LNCaP clone FGC (cell line): ENCODE data around the gene KRTAP3-2.

ENCODE experiments used
- DNase-seq: peaks from one replicate; pipeline ENCODE4 v3.0.0-alpha.2; 2011; ENCODE audit warnings: low read depth
- H3K4me3 ChIP-seq: 2 replicates; pipeline ENCODE4 v1.5.1; 2011; ENCODE audit warnings: mild to moderate bottlenecking, low read depth, low read length, control low read depth
- TF ChIP-seq, protein P1 (sequence below): IDR thresholded peaks from 2 replicates; pipeline ENCODE4 v1.5.1; 2012; ENCODE audit warnings: mild to moderate bottlenecking; ENCODE audit not compliant: control insufficient read depth, insufficient read depth; ENCODE audit errors: extremely low read depth

The KRTAP3-2 gene

DNA sequence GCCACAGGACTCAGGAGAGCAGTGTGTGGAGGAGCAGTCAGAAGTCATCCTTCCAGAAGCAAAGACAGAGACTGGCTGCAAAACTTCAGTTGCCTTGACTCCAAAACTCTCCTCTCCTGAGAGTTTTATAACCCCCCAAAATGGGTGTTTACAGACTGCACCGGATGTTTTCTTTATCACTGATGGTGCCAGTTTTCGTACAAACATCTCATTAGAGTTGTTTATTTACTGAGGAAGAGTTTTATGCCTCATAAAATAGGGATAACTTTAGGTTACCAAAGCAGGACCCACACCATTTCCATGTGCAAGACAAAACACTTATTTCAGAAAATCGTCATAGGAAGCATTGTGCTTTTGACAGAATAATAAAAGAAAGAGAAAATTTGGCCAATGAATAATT, 15.5 kb downstream of the KRTAP3-2 start, which contains the start of gene KRT40:
TSS of gene KRT40 (minus strand) at position 101 of the 400 bp plus-strand sequence. CDS start at position 48, 53 bp downstream.
- DNase-seq, result no peak
- H3K4me3 ChIP-seq, result no peak within 1 kb of the TSS
- TF ChIP-seq, protein P1, sequence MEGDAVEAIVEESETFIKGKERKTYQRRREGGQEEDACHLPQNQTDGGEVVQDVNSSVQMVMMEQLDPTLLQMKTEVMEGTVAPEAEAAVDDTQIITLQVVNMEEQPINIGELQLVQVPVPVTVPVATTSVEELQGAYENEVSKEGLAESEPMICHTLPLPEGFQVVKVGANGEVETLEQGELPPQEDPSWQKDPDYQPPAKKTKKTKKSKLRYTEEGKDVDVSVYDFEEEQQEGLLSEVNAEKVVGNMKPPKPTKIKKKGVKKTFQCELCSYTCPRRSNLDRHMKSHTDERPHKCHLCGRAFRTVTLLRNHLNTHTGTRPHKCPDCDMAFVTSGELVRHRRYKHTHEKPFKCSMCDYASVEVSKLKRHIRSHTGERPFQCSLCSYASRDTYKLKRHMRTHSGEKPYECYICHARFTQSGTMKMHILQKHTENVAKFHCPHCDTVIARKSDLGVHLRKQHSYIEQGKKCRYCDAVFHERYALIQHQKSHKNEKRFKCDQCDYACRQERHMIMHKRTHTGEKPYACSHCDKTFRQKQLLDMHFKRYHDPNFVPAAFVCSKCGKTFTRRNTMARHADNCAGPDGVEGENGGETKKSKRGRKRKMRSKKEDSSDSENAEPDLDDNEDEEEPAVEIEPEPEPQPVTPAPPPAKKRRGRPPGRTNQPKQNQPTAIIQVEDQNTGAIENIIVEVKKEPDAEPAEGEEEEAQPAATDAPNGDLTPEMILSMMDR, result no peak

DNA sequence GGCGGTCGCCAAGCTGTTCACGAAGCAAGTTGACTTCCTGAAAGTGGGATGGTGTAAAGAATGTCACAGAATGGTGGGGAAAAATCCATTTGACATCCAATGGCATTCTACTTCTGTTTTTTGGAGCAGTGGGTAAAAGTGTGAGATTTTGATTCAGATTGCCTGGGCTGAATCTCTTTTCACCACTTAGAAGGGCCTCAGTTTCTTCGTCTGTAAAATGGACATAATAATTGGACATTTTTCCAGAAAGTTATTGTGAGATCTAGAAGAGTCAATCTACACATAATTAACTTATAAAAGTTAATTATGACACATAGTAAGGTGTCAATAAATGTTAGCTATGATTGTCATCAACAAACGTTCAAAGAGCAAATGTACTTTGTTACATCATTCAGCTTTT, 18.6 kb downstream of the KRTAP3-2 start:
- H3K4me3 ChIP-seq, result no peak overlapping the region
- DNase-seq, result no peak
- TF ChIP-seq, protein P1, result no peak

DNA sequence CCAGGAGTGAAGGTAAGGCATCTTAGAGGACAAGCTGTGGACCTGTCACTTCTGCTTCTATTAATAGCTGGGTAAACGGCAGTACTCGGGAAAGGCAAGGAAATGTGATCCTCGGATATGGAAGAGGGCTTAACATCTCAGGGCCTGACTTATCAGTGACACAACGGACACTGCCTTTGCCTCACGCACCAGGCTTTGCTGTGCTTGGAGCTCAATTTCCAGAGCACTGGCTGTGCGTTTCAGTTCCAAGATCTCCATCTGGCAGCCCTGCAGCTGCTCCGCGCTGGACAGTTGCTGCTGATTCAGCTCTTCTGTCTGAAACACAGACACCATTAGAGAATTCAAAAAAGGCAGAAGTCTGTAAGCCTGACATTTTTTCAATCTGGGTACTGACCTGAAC, 19.1 kb downstream of the KRTAP3-2 start:
- no peak for DNase-seq
- H3K4me3 ChIP-seq, result no peak overlapping the region
- TF ChIP-seq, protein P1, result no peak

DNA sequence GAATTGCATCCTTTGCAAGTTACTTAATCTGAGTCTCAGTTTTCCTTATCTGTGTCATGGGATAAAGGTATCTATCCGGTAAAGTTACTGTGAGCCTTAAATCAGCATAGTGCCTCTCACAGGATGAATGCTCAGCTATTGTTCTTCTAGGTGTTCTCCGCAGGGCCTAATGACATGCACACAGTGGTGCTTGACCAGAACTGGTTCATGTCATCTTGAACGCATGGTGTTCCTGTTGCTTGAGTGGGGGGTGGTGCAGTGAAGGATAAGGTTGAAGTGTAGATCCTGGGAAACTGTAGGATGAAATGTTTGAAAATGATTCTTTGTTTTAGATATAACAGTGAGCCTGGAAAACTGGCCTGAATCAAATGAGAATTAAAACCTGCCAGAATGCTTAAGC, 19.6 kb downstream of the KRTAP3-2 start:
- TF ChIP-seq, protein P1, result no peak
- H3K4me3 ChIP-seq, result no peak overlapping the region
- DNase-seq, result no peak

DNA sequence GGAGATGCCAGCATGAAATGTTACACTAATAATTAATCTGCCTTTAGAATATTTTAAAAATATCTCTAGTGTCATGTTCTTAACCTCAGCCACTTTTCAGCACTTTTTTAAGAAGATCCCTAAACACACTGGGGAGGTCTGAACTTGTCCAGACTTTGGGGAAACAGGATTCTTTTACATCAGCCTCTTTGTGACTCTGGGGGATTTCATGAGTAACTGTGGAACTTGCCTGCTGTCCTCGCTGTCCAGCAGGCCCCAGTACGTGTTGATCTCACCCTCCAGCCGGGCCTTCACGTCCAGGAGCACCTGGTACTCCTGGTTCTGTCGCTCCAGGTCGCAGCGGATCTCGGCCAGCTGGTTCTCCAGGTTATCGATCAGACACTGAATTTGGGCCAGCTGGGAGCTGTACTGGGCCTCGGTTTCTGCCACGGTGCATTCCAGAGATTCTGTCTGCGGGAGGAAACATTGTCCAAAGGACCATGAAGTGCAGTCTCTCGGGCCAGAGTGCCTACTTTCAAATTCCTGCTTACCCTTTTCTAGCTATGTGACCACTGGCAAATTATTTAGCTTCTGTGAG, 21.0 kb downstream of the KRTAP3-2 start:
- TF ChIP-seq, protein P1, result no peak
- no peak overlapping the region for H3K4me3 ChIP-seq
- DNase-seq, result no peak

DNA sequence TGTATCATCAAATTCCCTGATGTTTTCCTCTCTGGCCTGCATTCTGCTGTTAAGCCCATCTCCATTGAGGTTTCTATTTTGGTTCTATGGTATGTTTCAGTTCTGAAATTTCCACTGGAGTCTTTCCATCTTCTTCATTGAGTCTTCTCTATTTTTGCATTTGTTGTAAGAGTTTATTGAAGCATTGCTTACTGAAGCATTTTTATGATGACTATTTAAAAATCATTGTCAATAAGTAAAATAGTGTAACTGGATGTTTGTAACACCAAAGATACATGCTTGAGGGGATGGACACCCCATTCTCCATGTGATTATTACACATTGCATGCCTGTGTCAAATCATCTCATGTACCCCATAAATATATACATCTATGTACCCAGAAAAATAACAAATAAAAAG, 24.2 kb downstream of the KRTAP3-2 start:
- DNase-seq, result no peak
- TF ChIP-seq, protein P1, result no peak
- no peak overlapping the region for H3K4me3 ChIP-seq

DNA sequence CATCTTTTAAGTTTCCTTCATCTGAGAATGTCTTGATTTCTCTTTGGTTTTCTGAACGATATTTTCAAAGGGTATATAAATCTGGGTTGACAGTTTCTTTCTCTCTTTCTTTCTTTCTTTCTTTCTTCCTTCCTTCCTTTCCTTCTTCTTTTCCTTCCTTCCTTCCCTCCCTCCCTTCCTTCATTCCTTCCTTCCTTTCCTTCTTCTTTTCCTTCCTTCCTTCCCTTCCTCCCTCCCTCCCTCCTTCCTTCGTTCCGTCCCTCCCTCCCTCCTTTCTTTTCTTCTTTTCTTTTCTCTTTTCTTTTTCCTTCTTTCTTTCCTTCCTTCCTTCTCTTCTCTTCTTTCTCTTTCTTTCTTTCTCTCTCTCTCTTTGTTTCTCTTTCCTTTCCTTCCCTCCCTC, 25.3 kb downstream of the KRTAP3-2 start:
- no peak for DNase-seq
- TF ChIP-seq, protein P1, result no peak
- H3K4me3 ChIP-seq, result no peak overlapping the region
